Caco-2 (cell line): Measurements from ENCODE around the gene FGF10. TPM values are rescaled to one million over a fixed set of nuclear protein-coding genes. Genes with fewer than 3 reads are reported as not detected.

ENCODE experiments used
- Bru-seq: library from RNA; stranded (reverse); fragments of 400-500 nt; gene quantifications from one replicate; lab custom pipeline; 2021; lab: Mats Ljungman, UMichigan
- BruChase-seq, 2 experiments: library from RNA; stranded (reverse); fragments of 400-500 nt; gene quantifications; one replicate each; lab custom pipeline; 2021; lab: Mats Ljungman, UMichigan
- BruUV-seq: library from RNA; stranded (reverse); fragments of 400-500 nt; replicated peaks from 2 replicates; lab custom pipeline; 2021; lab: Mats Ljungman, UMichigan
- CTCF ChIA-PET: fragments of 300-600 bp; sonication (Branson Sonifier 250); formaldehyde crosslinking; loops from one replicate; lab custom pipeline; 2022; ENCODE audit warnings: antibody characterized with exemption; lab: Charles Lee
- POLR2A ChIA-PET: fragments of 300-600 bp; sonication (Branson Sonifier 250); formaldehyde crosslinking; loops from one replicate; lab custom pipeline; 2022; ENCODE audit warnings: antibody characterized with exemption; lab: Charles Lee
- DNase-seq, 2 experiments: peaks; one replicate each; pipeline versions ENCODE4 v3.0.0 to v3.0.0-alpha.2; 2020 to 2022
- H3K27me3 ChIP-seq: replicated peaks from 2 replicates; pipeline ENCODE4 v1.6.0; 2011; ENCODE audit warnings: low read length; ENCODE audit not compliant: control insufficient read depth, insufficient read depth
- H3K36me3 ChIP-seq: 2 replicates; pipeline ENCODE4 v1.5.1; 2011; ENCODE audit warnings: low read length; ENCODE audit not compliant: control insufficient read depth, insufficient read depth
- H3K4me1 ChIP-seq: fragments of 250-450 bp; sonication (Bioruptor Pico); 2 replicates; pipeline ENCODE4 v1.5.1; 2020; ENCODE audit warnings: mild to moderate bottlenecking
- H3K4me3 ChIP-seq: 2 replicates; pipeline ENCODE4 v1.5.1; 2011; ENCODE audit warnings: low read depth, mild to moderate bottlenecking, control low read depth, low read length
- H3K9me3 ChIP-seq: fragments of 250-450 bp; sonication (Bioruptor Pico); 2 replicates; pipeline ENCODE4 v1.5.1; 2020; ENCODE audit warnings: mild to moderate bottlenecking, moderate library complexity
- H3K27ac Mint-ChIP-seq: one replicate; pipeline ENCODE4 v1.8.0; 2022; ENCODE audit warnings: mixed read lengths; ENCODE audit not compliant: unreplicated experiment
- H3K27me3 Mint-ChIP-seq: one replicate; pipeline ENCODE4 v1.8.0; 2022; ENCODE audit warnings: mixed read lengths; ENCODE audit not compliant: insufficient read depth, unreplicated experiment
- H3K36me3 Mint-ChIP-seq: one replicate; pipeline ENCODE4 v1.8.0; 2022; ENCODE audit warnings: mild to moderate bottlenecking, mixed read lengths; ENCODE audit not compliant: insufficient read depth, unreplicated experiment
- H3K4me1 Mint-ChIP-seq: one replicate; pipeline ENCODE4 v1.8.0; 2022; ENCODE audit warnings: low read depth, mixed read lengths; ENCODE audit not compliant: unreplicated experiment
- H3K4me3 Mint-ChIP-seq: one replicate; pipeline ENCODE4 v1.8.0; 2022; ENCODE audit warnings: mild to moderate bottlenecking, moderate library complexity, mixed read lengths; ENCODE audit not compliant: unreplicated experiment
- H3K9me3 Mint-ChIP-seq: one replicate; pipeline ENCODE4 v1.8.0; 2022; ENCODE audit warnings: mixed read lengths; ENCODE audit not compliant: unreplicated experiment
- CTCF ChIP-seq, 2 experiments: fragments of 200-600 bp in 1 of 2; IDR thresholded peaks; 1 replicate in 1 of 2; 2 replicates in 1 of 2; pipeline versions ENCODE4 v1.5.1 to v1.8.0; 2011 to 2022; ENCODE audit warnings: antibody characterized with exemption in 1 of 2, control low read depth in 1 of 2, inconsistent platforms in 1 of 2, low read depth in 1 of 2, low read length in 1 of 2, mild to moderate bottlenecking in 1 of 2, moderate library complexity in 1 of 2; ENCODE audit not compliant: insufficient read depth in 1 of 2, severe bottlenecking in 1 of 2, unreplicated experiment in 1 of 2
- intact Hi-C: fragments of 100-400 bp; cut with micrococcal nuclease; formaldehyde crosslinking; loops from one replicate; pipeline ENCODE4 v1.10.0; 2022; ENCODE audit not compliant: unreplicated experiment
- long read RNA-seq: library from polyadenylated mRNA; stranded (forward); transcript quantifications from one replicate; pipeline ENCODE4 v2.0.0, GENCODE V29; 2022
- total RNA-seq: library from RNA; stranded (reverse); gene quantifications from 2 replicates; pipeline ENCODE4 v1.2.3, GENCODE V29; 2022

Gene FGF10
- total RNA-seq (not detected in 2 replicates), Bru-seq, nascent RNA (not detected), BruChase-seq, experiment 1, labeled RNA remaining after a 2-hour chase (percentile 1 among the genes with signal in this experiment), BruChase-seq, experiment 2, labeled RNA remaining after a 6-hour chase (not detected)
- long read RNA-seq: 0 reads

GRCh38 chr5:44389090-44389822, at the start of gene FGF10:
TSS of gene FGF10 (minus strand) at chr5:44389420. CDS start at chr5:44388682, 738 bp downstream.
- intact Hi-C loops: no loop called here
- H3K9me3 Mint-ChIP-seq: no peaks in the 10 kb centered on the region
- no peak within 1 kb of the TSS for H3K27ac Mint-ChIP-seq
- BruUV-seq: no TSS peak
- CTCF ChIA-PET: no interaction called here
- POLR2A ChIA-PET: no interaction called here
- Histone ChIP-seq H3K4me1 (no peaks in the 10 kb centered on the region), H3K36me3 (no peaks in the 10 kb centered on the region), H3K4me3 (no peak within 1 kb of the TSS), H3K27me3 (no peaks in the 10 kb centered on the region; the same call in 1 of the 2 replicates), H3K9me3 (no peaks in the 10 kb centered on the region)
- no peak for TF ChIP-seq CTCF (IDR thresholded peaks at IDR 0.05; ENCODE audit: insufficient read depth in 1 of 2, low read depth in 1 of 2, low read length in 1 of 2, severe bottlenecking in 1 of 2, unreplicated experiment in 1 of 2)
- H3K36me3 Mint-ChIP-seq: no peaks in the 10 kb centered on the region
- peaks cover 25% of the 10 kb centered on the region for H3K27me3 Mint-ChIP-seq
- H3K4me1 Mint-ChIP-seq: no peaks in the 10 kb centered on the region
- no peak within 1 kb of the TSS for H3K4me3 Mint-ChIP-seq
- DNase-seq: no peak

GRCh38 chr5:44426944-44427343, 37.7 kb upstream of the FGF10 start:
- Histone ChIP-seq H3K36me3 (no peaks in the 10 kb centered on the region), H3K9me3 (no peaks in the 10 kb centered on the region), H3K27me3 (no peaks in the 10 kb centered on the region), H3K4me1 (no peaks in the 10 kb centered on the region), H3K4me3 (no peak overlapping the region)
- H3K9me3 Mint-ChIP-seq: no peaks in the 10 kb centered on the region
- DNase-seq: no peak
- H3K4me3 Mint-ChIP-seq: no peak overlapping the region
- H3K27ac Mint-ChIP-seq: no peak overlapping the region
- no peaks in the 10 kb centered on the region for H3K27me3 Mint-ChIP-seq
- ChIA-PET CTCF (no interaction called here), POLR2A (no interaction called here)
- no peak for TF ChIP-seq CTCF (IDR thresholded peaks at IDR 0.05; ENCODE audit: insufficient read depth in 1 of 2, low read depth in 1 of 2, low read length in 1 of 2, severe bottlenecking in 1 of 2, unreplicated experiment in 1 of 2)
- BruUV-seq: no TSS peak
- no peaks in the 10 kb centered on the region for H3K4me1 Mint-ChIP-seq
- no peaks in the 10 kb centered on the region for H3K36me3 Mint-ChIP-seq
- intact Hi-C loops: no loop called here

GRCh38 chr5:44412286-44412685, 23.1 kb upstream of the FGF10 start:
- CTCF ChIA-PET: no interaction called here

More at GRCh38 chr5:44412286-44412685, 23.1 kb upstream of the FGF10 start:
- no TSS peak for BruUV-seq
- Mint-ChIP-seq H3K27me3 (no peaks in the 10 kb centered on the region), H3K36me3 (no peaks in the 10 kb centered on the region), H3K4me3 (no peak overlapping the region), H3K4me1 (no peaks in the 10 kb centered on the region), H3K27ac (no peak overlapping the region), H3K9me3 (no peaks in the 10 kb centered on the region)
- no peak for TF ChIP-seq CTCF (IDR thresholded peaks at IDR 0.05; ENCODE audit: insufficient read depth in 1 of 2, low read depth in 1 of 2, low read length in 1 of 2, severe bottlenecking in 1 of 2, unreplicated experiment in 1 of 2)
- no peak overlapping the region for H3K4me3 ChIP-seq
- no peak for DNase-seq
- H3K27me3 ChIP-seq: no peaks in the 10 kb centered on the region
- intact Hi-C loops: no loop called here
- POLR2A ChIA-PET: no interaction called here
- H3K9me3 ChIP-seq: no peaks in the 10 kb centered on the region
- no peaks in the 10 kb centered on the region for H3K4me1 ChIP-seq
- H3K36me3 ChIP-seq: no peaks in the 10 kb centered on the region
